Measurements from ENCODE around the gene SCYL1.

SCYL1 gene

GRCh38 chr11:65532388-65533064, 7.6 kb downstream of the SCYL1 start:
- in situ Hi-C loops (cut with MboI; ENCODE audit: low sequenced_read_pairs): no loop called here

- in situ Hi-C loops (cut with MboI; ENCODE audit: low sequenced_read_pairs): no loop called here
Observed at GRCh38 chr11:65535102-65535501, 10.2 kb downstream of the SCYL1 start.

- in situ Hi-C loops (cut with MboI; ENCODE audit: low sequenced_read_pairs): no loop called here
Observed at GRCh38 chr11:65536412-65537295, 11.8 kb downstream of the SCYL1 start.

GRCh38 chr11:65537296-65537597, 12.4 kb downstream of the SCYL1 start:
- in situ Hi-C loops (cut with MboI; ENCODE audit: low sequenced_read_pairs): no loop called here

GRCh38 chr11:65537620-65538231, 12.8 kb downstream of the SCYL1 start:
- in situ Hi-C loops (cut with MboI; ENCODE audit: low sequenced_read_pairs): no loop called here

- in situ Hi-C loops (cut with MboI; ENCODE audit: low sequenced_read_pairs): no loop called here
Observed at GRCh38 chr11:65538232-65538914, 13.5 kb downstream of the SCYL1 start.

- in situ Hi-C loops (cut with MboI; ENCODE audit: low sequenced_read_pairs): no loop called here
Observed at GRCh38 chr11:65538915-65539743, 14.2 kb downstream of the SCYL1 start.

GRCh38 chr11:65539744-65540289, 14.9 kb downstream of the SCYL1 start:
- in situ Hi-C loops (cut with MboI; ENCODE audit: low sequenced_read_pairs): no loop called here

GRCh38 chr11:65540290-65541092, 15.6 kb downstream of the SCYL1 start:
- in situ Hi-C loops (cut with MboI; ENCODE audit: low sequenced_read_pairs): no loop called here

- in situ Hi-C loops (cut with MboI; ENCODE audit: low sequenced_read_pairs): no loop called here
Observed at GRCh38 chr11:65541093-65541982, 16.5 kb downstream of the SCYL1 start.

GRCh38 chr11:65542738-65543390, 18.0 kb downstream of the SCYL1 start:
- in situ Hi-C loops (cut with MboI; ENCODE audit: low sequenced_read_pairs): no loop called here

GRCh38 chr11:65545853-65546216, 21.0 kb downstream of the SCYL1 start:
- in situ Hi-C loops (cut with MboI; ENCODE audit: low sequenced_read_pairs): no loop called here

GRCh38 chr11:65546217-65546958, 21.5 kb downstream of the SCYL1 start:
- in situ Hi-C loops (cut with MboI; ENCODE audit: low sequenced_read_pairs): no loop called here

GRCh38 chr11:65547446-65548125, 22.7 kb downstream of the SCYL1 start:
- in situ Hi-C loops (cut with MboI; ENCODE audit: low sequenced_read_pairs): no loop called here

- in situ Hi-C loops (cut with MboI; ENCODE audit: low sequenced_read_pairs): no loop called here
Observed at GRCh38 chr11:65548395-65548794, 23.5 kb downstream of the SCYL1 start.

- in situ Hi-C loops (cut with MboI; ENCODE audit: low sequenced_read_pairs): no loop called here
Observed at GRCh38 chr11:65549096-65549495, 24.2 kb downstream of the SCYL1 start.
